Measurements from ENCODE around the gene IRS1. TPM values are rescaled to one million over a fixed set of nuclear protein-coding genes. Genes with fewer than 3 reads are reported as not detected.

Gene IRS1
- polyA plus RNA-seq, 2 of the 4 experiments (the other 2 are of a cell fraction), result 10.4 to 13.9 TPM

DNA sequence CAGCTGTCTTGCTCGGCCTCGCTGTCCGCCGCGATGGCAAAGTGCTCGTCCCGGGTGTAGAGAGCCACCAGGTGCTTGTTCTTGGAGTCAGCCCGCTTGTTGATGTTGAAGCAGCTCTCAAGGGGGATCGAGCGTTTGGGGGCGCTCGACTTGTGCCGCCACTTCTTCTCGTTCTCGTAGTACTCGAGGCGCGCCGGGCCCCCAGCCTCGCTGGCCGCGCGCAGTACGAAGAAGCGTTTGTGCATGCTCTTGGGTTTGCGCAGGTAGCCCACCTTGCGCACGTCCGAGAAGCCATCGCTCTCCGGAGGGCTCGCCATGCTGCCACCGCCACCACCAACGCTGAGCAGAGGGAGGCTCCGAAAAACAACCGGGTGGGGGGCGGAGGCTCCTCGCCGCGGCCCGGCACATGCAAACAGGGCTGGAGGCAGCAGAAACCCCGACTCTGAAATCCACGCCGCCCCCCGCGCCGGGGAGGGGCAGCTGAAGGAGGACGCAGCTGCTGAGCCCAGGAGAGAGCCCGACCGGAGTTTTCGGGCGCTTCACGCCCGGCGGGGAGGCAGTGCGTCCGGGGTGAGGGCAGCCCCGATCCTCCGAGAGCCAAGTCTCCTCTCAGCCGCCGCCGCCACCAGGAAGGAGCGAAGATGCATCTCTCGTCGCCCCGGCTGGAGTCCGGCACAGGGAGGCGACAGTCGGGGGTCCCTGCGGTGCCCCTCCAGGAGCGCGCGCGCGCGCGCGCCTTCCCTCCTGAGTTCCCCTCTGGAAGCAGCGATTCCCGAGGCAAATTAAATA is 1.0 kb downstream of the IRS1 start (continued):
- no peak for TF ChIP-seq SREBF2 (IDR thresholded peaks at IDR 0.05)
- no peak for TF ChIP-seq KDM1A (IDR thresholded peaks at IDR 0.05; ENCODE audit: low read depth)
- no peak for TF ChIP-seq CHD2 (IDR thresholded peaks at IDR 0.05; ENCODE audit: low read length, partially characterized antibody)
- TF ChIP-seq CBX8 (IDR thresholded peaks at IDR 0.05), result no peak
- TF ChIP-seq FOSL2 (IDR thresholded peaks at IDR 0.05), result no peak
- no peak for TF ChIP-seq FOSL2 (CRISPR knock-in tag; IDR thresholded peaks at IDR 0.05)
- no peak; the same call in 1 of the 2 replicates for TF ChIP-seq GATA3 (IDR thresholded peaks at IDR 0.05; ENCODE audit: borderline replicate concordance)
- TF ChIP-seq FOSB (CRISPR knock-in tag; IDR thresholded peaks at IDR 0.05), result no peak
- TF ChIP-seq TFCP2L1 (CRISPR knock-in tag; IDR thresholded peaks at IDR 0.05), result no peak
- TF ChIP-seq, protein P1, sequence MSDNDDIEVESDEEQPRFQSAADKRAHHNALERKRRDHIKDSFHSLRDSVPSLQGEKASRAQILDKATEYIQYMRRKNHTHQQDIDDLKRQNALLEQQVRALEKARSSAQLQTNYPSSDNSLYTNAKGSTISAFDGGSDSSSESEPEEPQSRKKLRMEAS (IDR thresholded peaks at IDR 0.05), result peak; percentile 80
- TF ChIP-seq, protein P2, sequence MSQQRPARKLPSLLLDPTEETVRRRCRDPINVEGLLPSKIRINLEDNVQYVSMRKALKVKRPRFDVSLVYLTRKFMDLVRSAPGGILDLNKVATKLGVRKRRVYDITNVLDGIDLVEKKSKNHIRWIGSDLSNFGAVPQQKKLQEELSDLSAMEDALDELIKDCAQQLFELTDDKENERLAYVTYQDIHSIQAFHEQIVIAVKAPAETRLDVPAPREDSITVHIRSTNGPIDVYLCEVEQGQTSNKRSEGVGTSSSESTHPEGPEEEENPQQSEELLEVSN (IDR thresholded peaks at IDR 0.05; ENCODE audit: borderline replicate concordance, low read depth), result peak; percentile 76
- no peak for TF ChIP-seq POLR2AphosphoS2 (conservative IDR thresholded peaks at IDR 0.05; ENCODE audit: low read length)
- TF ChIP-seq HOXA7 (CRISPR knock-in tag; IDR thresholded peaks at IDR 0.05), result no peak
- peak; percentile 64 for TF ChIP-seq SMC3 (IDR thresholded peaks at IDR 0.05)
- TF ChIP-seq HOXB13 (CRISPR knock-in tag; IDR thresholded peaks at IDR 0.05; ENCODE audit: low read depth), result no peak
- no peak for TF ChIP-seq RFX5 (IDR thresholded peaks at IDR 0.05)
- no peak for TF ChIP-seq ZC3H11A (IDR thresholded peaks at IDR 0.05)
- no peak for TF ChIP-seq HDAC2 (IDR thresholded peaks at IDR 0.05)
- no peak for TF ChIP-seq HEYL (CRISPR knock-in tag; IDR thresholded peaks at IDR 0.05)
- TF ChIP-seq JUNB (IDR thresholded peaks at IDR 0.05), result no peak
- TF ChIP-seq JUN (IDR thresholded peaks at IDR 0.05), result no peak; a peak in 1 of 5 replicates
- TF ChIP-seq, protein P3, sequence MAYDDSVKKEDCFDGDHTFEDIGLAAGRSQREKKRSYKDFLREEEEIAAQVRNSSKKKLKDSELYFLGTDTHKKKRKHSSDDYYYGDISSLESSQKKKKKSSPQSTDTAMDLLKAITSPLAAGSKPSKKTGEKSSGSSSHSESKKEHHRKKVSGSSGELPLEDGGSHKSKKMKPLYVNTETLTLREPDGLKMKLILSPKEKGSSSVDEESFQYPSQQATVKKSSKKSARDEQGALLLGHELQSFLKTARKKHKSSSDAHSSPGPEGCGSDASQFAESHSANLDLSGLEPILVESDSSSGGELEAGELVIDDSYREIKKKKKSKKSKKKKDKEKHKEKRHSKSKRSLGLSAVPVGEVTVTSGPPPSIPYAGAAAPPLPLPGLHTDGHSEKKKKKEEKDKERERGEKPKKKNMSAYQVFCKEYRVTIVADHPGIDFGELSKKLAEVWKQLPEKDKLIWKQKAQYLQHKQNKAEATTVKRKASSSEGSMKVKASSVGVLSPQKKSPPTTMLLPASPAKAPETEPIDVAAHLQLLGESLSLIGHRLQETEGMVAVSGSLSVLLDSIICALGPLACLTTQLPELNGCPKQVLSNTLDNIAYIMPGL (CRISPR knock-in tag; IDR thresholded peaks at IDR 0.05; ENCODE audit: borderline replicate concordance), result no peak
- TF ChIP-seq, protein P4, sequence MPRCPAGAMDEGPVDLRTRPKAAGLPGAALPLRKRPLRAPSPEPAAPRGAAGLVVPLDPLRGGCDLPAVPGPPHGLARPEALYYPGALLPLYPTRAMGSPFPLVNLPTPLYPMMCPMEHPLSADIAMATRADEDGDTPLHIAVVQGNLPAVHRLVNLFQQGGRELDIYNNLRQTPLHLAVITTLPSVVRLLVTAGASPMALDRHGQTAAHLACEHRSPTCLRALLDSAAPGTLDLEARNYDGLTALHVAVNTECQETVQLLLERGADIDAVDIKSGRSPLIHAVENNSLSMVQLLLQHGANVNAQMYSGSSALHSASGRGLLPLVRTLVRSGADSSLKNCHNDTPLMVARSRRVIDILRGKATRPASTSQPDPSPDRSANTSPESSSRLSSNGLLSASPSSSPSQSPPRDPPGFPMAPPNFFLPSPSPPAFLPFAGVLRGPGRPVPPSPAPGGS (IDR thresholded peaks at IDR 0.05), result no peak
- no peak for TF ChIP-seq EHF (CRISPR knock-in tag; IDR thresholded peaks at IDR 0.05)
- peak; percentile 28 to 54; a peak in 4 of 5 replicates for TF ChIP-seq RAD21 (conservative IDR thresholded peaks at IDR 0.05 in 1 of 2, IDR thresholded peaks at IDR 0.05 in 1 of 2)
- TF ChIP-seq, protein P5, sequence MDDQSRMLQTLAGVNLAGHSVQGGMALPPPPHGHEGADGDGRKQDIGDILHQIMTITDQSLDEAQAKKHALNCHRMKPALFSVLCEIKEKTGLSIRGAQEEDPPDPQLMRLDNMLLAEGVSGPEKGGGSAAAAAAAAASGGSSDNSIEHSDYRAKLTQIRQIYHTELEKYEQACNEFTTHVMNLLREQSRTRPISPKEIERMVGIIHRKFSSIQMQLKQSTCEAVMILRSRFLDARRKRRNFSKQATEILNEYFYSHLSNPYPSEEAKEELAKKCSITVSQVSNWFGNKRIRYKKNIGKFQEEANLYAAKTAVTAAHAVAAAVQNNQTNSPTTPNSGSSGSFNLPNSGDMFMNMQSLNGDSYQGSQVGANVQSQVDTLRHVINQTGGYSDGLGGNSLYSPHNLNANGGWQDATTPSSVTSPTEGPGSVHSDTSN (IDR thresholded peaks at IDR 0.05), result no peak
- no peak for TF ChIP-seq EP300 (IDR thresholded peaks at IDR 0.05)
- TF ChIP-seq, protein P6, sequence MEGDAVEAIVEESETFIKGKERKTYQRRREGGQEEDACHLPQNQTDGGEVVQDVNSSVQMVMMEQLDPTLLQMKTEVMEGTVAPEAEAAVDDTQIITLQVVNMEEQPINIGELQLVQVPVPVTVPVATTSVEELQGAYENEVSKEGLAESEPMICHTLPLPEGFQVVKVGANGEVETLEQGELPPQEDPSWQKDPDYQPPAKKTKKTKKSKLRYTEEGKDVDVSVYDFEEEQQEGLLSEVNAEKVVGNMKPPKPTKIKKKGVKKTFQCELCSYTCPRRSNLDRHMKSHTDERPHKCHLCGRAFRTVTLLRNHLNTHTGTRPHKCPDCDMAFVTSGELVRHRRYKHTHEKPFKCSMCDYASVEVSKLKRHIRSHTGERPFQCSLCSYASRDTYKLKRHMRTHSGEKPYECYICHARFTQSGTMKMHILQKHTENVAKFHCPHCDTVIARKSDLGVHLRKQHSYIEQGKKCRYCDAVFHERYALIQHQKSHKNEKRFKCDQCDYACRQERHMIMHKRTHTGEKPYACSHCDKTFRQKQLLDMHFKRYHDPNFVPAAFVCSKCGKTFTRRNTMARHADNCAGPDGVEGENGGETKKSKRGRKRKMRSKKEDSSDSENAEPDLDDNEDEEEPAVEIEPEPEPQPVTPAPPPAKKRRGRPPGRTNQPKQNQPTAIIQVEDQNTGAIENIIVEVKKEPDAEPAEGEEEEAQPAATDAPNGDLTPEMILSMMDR (IDR thresholded peaks at IDR 0.05), result peak; percentile 58
- TF ChIP-seq HOXB5 (CRISPR knock-in tag; IDR thresholded peaks at IDR 0.05), result no peak
- TF ChIP-seq PHF8 (IDR thresholded peaks at IDR 0.05; ENCODE audit: borderline replicate concordance, low read depth), result no peak
- no peak for TF ChIP-seq ZSCAN20 (CRISPR knock-in tag; IDR thresholded peaks at IDR 0.05)
- TF ChIP-seq, protein P7, sequence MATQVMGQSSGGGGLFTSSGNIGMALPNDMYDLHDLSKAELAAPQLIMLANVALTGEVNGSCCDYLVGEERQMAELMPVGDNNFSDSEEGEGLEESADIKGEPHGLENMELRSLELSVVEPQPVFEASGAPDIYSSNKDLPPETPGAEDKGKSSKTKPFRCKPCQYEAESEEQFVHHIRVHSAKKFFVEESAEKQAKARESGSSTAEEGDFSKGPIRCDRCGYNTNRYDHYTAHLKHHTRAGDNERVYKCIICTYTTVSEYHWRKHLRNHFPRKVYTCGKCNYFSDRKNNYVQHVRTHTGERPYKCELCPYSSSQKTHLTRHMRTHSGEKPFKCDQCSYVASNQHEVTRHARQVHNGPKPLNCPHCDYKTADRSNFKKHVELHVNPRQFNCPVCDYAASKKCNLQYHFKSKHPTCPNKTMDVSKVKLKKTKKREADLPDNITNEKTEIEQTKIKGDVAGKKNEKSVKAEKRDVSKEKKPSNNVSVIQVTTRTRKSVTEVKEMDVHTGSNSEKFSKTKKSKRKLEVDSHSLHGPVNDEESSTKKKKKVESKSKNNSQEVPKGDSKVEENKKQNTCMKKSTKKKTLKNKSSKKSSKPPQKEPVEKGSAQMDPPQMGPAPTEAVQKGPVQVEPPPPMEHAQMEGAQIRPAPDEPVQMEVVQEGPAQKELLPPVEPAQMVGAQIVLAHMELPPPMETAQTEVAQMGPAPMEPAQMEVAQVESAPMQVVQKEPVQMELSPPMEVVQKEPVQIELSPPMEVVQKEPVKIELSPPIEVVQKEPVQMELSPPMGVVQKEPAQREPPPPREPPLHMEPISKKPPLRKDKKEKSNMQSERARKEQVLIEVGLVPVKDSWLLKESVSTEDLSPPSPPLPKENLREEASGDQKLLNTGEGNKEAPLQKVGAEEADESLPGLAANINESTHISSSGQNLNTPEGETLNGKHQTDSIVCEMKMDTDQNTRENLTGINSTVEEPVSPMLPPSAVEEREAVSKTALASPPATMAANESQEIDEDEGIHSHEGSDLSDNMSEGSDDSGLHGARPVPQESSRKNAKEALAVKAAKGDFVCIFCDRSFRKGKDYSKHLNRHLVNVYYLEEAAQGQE (IDR thresholded peaks at IDR 0.05), result no peak
